HG03442 (cell line): ENCODE measurements around the gene POTEB2.
"Not testable (repeated sequence)": the region's sequence is repeated elsewhere in the genome, so short reads cannot be mapped to it uniquely, and the experiment has no call there.

Source experiments
- ATAC-seq: cut with Tn5 transposase; IDR thresholded peaks from one replicate; pipeline ENCODE4 v1.9.1; 2021; ENCODE audit warnings: mild to moderate bottlenecking, moderate library complexity; ENCODE audit not compliant: unreplicated experiment

The POTEB2 gene

GRCh38 chr15:20866214-20866613 lies at the start of gene POTEB2:
Gene POTEB2, minus strand, starts transcription at chr15:20866314. Its CDS starts 33 bp downstream, at chr15:20866281.
- ATAC-seq, result not testable (repeated sequence)

GRCh38 chr15:20879916-20880315 lies 13.8 kb upstream of the POTEB2 start:
- not testable (repeated sequence) for ATAC-seq

GRCh38 chr15:20878464-20878863 lies 12.3 kb upstream of the POTEB2 start:
- not testable (repeated sequence) for ATAC-seq

GRCh38 chr15:20877819-20878218 lies 11.7 kb upstream of the POTEB2 start:
- ATAC-seq, result not testable (repeated sequence)
